Esophagus squamous epithelium (tissue), 4 donors: Measurements from ENCODE around the gene RSBN1L.

ENCODE experiments used
- POLR2A ChIP-seq, 4 donors: fragments of 450-650 bp; IDR thresholded peaks; one replicate each; pipeline ENCODE4 v1.6.1; 2017; ENCODE audit warnings: antibody characterized with exemption in 4 of 4, mild to moderate bottlenecking in 4 of 4, moderate library complexity in 3 of 4
- TF ChIP-seq, protein P1 (sequence below), 6 experiments: fragments of 450-650 bp in 4 of 6; fragments of 200-600 bp in 2 of 6; sonication (generic) in 2 of 6; IDR thresholded peaks; one replicate each; pipeline ENCODE4 v1.5.1; 2016 to 2019; ENCODE audit warnings: antibody characterized with exemption in 6 of 6, mild to moderate bottlenecking in 4 of 6, moderate library complexity in 4 of 6

DNA sequence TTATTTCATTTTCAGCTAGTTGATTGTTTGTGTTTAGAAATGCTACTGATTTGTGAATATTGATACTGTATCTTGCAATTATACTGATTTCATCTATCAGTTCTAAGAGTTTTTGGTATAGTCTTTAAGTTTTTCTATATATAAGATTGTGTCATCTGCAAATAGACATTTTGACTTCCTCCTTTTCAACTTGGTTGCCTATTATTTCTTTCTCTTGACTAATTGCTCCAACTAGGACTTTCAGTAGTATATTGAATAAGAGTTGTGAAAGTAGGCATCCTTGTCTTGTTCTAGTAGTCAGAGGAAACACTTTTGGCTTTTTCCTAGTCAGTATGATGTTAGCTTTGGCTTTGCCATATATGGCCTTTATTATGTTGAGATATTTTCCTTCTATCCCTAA lies 122.8 kb downstream of the RSBN1L start:
- TF ChIP-seq, protein P1, sequence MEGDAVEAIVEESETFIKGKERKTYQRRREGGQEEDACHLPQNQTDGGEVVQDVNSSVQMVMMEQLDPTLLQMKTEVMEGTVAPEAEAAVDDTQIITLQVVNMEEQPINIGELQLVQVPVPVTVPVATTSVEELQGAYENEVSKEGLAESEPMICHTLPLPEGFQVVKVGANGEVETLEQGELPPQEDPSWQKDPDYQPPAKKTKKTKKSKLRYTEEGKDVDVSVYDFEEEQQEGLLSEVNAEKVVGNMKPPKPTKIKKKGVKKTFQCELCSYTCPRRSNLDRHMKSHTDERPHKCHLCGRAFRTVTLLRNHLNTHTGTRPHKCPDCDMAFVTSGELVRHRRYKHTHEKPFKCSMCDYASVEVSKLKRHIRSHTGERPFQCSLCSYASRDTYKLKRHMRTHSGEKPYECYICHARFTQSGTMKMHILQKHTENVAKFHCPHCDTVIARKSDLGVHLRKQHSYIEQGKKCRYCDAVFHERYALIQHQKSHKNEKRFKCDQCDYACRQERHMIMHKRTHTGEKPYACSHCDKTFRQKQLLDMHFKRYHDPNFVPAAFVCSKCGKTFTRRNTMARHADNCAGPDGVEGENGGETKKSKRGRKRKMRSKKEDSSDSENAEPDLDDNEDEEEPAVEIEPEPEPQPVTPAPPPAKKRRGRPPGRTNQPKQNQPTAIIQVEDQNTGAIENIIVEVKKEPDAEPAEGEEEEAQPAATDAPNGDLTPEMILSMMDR (IDR thresholded peaks at IDR 0.05) = no peak
- TF ChIP-seq POLR2A (IDR thresholded peaks at IDR 0.05) = no peak
